Measurements from ENCODE around the gene VSIG2.
A peak's percentile ranks its signal among the peaks of the same experiment; 100 is the strongest.
"Not testable (repeated sequence)": the region's sequence is repeated elsewhere in the genome, so short reads cannot be mapped to it uniquely, and the experiment has no call there.

Gene VSIG2, protein sequence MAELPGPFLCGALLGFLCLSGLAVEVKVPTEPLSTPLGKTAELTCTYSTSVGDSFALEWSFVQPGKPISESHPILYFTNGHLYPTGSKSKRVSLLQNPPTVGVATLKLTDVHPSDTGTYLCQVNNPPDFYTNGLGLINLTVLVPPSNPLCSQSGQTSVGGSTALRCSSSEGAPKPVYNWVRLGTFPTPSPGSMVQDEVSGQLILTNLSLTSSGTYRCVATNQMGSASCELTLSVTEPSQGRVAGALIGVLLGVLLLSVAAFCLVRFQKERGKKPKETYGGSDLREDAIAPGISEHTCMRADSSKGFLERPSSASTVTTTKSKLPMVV

DNA sequence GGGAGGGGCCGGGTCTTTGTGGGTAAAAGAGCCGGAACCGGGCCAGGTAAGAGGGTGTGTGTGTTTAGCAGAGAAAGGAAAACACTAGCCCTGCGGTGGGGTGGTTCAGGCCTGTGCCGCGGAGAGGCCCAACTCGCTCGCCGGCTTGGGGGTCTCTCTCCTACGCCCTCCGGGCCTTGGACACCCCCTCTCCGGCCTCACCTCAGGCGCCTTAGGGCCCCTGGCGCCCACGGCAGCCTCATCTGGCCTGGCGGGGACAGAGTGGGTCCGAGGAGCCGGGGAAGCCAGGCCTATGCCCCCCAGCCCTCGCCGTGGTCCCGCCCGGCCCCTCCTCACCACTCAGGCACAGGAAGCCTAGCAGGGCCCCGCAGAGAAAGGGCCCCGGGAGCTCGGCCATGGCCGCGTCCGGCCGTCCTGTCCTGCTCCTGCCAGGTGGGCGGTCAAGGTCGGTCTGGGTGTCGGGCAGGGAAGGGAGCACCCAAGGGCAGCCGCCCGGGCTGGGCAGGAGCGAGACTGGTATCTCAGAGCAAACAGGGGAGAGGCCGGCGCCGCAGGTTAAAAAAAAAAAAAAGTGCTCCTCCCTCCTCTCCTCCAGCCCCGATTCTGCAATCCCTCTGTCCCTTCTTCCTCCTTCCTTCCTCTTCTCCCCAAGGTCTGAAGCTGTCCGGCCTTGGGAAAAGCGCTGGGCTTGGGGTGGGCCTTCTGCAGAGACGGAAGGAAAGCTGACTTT lies at the start of gene VSIG2:
Gene VSIG2 (minus strand): TSS at position 515 of the 730 bp plus-strand sequence. CDS start 118 bp downstream, at position 397.
- DNase-seq = no peak

DNA sequence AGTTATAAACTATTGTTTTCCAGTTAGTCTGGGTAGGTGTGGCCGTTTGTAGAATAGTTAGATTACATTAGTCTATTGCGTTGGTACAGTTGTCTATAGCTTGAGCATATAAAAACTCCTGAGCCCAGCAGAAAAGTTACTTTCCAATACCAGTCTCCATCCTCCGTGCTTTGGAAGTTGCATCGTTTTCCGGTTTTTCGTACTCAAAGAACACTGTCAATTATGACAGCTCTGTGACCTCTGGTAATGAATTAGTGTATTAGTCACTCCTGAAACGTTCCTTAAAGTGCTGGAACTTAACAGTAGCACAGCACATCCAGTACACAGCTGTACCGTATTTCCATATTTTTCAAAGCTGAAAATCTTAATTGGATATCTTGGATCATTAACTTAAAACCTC lies 49.0 kb upstream of the VSIG2 start:
- no peak for DNase-seq

DNA sequence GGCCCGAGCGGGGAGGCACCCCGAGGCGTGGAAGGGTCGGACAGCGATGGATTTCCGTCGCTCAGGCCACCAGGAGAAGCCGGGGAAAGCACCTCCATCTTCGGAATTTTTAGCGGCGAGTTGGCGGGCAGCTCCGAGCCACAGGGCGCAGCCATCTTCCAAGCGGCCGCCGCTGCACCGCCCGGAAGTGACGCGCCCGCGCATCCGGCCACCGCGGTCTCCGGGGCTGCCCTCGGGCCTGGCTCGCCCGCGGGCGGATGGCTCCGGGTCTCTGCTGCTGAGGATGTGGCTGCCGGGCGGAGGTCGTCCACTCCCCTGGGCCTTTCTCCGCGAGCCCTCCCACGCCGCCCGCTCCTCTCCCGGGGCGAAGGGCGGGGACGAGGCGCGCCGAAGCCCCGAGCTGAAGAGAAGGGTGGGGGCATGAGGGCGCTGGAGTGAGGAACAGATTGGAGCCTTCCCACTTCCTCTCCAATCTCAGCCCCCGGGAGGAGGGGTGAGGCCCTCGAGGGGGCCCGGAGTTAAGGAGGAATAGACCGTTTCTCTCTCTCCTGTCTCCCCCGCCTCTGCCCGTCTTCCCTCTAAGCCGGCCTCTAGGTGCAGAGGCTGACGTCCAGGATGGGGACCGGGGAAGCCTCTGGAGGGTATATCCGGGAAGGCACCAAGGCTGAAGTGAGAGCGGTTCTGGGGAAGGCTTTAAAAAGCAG lies 48.3 kb upstream of the VSIG2 start, which contains the start of gene MSANTD2:
Gene MSANTD2 (minus strand): TSS at position 181 of the 704 bp plus-strand sequence. CDS start 26 bp downstream, at position 155.
- peak; percentile 83 for DNase-seq

DNA sequence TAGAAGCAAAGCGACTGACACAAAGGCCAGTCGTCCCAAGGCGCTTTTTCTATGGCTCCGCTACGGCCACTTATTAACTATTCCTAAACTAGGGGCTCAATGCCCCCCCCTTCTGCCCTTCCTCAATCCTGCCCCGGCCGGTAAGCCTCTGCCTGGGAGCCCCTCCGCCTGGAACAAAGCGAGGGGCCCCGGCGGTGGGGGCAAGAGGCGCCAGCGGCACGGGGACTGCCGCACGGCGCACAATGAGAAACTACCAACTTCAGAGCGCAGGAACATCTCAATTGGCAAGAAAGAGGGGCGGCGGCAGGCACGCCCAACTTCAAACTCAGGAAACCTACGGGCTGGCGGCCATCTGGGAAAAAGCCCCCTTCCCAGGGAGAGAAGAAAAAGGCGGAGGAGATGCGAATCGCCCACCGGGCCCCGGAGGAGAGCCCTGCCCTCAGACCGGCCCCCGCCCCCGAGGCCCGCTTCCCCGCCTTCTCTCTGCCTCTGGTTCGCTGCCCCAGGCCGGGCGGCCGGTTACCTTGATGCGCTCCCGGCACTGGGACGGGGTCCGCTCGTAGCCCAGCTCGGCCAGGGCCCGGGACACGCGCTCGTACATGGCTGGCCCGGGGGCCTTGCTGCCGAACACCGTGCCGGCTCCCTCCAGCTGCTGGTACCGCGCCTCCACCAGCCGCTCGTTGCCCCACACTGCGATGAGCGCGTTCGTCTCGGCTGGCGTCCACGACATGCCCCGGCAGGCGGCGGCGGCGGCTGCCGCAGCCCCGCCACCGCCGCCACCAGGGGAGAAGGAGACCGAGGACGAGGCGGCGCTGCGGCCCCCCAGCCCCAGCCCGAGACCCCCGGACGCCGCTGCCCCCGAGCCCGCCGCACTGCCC lies 47.5 kb upstream of the VSIG2 start:
- DNase-seq = peak; percentile 40

DNA sequence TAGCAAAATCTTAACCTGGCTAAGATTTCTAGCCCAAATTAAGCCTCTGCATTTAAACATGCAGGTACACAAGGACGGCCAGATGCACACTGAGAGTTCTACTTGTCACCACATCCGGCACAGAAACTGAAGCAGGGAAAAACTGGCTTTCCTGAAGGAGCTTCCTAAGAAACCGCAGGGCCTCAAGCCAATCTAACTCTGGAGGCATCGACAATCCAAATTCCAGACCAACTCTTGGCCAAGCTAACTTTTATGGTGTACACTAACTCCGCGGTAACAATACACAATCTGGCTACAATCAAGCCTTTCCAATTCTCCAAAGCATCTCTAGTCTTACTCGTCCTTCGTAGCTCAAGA lies 46.9 kb upstream of the VSIG2 start:
- no peak for DNase-seq

DNA sequence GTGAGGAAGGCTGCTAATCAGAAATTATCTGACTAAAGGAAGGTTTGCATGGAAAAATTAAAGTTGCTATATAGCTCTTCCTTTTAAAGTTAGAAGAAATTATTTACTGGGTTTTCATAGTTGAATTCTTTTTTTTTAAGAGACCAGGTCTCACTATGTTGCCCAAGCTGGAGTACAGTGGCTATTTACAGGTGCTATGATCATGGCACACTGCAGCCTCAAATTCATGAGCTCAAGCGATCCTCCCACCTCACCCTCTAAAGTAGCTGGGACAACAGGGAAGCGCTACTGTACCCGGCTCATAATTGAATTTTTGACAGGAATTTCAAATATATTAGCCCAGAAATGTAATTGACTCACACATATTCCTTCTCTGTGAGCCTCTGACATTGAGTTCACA lies 44.3 kb upstream of the VSIG2 start:
- no peak for DNase-seq

DNA sequence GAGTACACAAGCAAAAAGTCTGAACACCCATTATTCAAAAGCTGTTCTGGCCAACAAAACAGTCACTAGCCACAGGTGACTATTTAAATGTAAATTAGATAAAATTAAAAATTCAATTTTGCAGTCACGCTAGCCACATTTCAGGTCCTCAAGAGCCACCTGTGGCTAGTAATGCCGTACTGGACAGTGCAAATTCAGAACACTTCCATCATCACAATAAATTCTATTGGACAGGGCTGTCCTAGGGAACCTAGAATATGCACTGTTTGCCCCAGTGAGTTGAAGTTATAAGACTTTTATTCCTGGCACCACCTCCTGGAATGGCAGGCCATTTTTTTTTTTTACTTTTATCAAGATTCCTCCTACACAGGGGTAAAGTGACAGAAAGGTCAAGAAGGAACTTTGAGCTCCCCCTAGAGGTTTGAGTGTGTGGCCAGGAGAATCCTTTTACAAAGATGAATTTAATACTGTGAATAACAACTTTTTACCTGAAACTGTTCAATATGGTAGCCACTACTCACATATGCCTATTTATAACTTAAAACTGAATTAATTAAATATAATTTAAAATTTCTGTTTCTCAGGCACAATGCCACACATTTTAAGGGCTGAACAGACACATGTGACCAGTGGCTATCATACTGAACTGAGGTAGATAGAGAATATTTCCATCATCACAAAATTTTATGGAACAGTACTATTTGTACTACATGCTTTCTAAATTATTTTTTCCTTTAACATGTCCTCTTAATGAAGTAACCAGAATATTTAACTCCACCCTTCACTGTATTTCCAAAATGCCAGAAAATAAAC lies 41.6 kb upstream of the VSIG2 start:
- DNase-seq = peak; percentile 42

DNA sequence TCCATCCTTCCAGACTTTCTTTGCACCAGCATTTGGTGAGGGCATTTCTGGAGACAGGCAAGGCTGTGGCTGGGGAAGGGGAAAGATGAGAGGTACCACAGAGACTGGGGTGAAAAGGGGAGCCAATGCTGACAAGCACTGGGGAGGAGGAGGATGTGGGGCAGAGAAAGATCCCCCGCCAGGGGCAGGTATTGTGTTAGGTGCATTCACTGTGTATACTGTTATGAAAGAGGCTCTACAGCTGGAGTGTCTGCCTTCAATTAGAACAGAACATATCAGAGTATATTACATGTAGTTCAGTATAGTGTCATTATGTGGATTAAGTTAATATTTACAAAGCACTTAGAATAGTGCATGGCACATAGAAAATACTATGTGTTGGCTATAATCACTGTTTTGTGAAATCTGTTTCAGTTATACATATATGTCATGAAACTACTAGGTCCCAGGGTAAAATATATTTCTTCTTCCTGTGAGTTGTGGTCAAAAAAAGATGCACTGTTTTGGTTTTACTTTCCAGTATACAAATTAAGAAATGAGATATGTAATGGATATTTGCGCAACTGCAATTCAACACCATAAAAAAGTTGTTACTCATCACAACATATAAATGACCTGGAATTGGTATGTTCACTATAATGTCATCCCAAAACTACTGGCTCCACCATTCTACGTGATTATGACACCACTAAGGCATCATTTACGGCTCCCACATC lies 39.7 kb upstream of the VSIG2 start:
- DNase-seq = no peak

DNA sequence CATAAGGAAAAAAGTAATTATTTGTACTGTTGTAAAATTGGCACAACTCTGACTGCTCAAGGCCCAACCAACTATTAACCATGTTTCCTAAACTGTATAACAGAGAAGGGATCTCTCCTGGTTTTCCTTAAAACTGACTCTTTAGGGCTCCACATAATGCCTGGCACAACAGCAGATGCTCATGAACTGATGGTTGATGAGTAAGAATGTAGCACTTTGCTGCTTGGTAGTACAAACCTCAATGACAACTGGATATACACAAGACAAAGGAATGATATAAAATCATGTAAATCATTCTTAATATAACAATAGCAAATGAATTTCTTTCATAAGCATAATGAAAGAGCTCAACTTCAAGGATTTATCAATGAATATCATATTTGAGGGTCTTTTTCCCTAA lies 36.5 kb upstream of the VSIG2 start:
- DNase-seq = no peak

DNA sequence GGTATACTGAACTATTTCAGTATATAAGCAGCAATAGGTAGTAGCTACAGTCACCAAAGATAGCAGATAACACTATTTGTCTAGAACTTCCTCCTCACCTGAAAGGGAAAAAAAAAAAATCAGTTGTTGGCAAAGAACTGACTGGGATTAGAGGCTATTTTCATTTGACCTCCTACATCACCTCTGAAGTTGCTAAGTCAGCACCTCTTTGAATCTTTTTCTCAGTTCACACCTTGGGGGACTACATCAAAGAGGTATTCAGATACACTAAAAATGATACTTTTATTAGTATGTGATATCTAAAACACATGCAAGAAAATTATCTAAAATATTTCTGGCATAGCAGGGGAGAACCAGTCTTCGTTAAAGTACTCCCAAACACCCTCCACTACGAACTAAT lies 32.0 kb upstream of the VSIG2 start:
- DNase-seq = no peak

DNA sequence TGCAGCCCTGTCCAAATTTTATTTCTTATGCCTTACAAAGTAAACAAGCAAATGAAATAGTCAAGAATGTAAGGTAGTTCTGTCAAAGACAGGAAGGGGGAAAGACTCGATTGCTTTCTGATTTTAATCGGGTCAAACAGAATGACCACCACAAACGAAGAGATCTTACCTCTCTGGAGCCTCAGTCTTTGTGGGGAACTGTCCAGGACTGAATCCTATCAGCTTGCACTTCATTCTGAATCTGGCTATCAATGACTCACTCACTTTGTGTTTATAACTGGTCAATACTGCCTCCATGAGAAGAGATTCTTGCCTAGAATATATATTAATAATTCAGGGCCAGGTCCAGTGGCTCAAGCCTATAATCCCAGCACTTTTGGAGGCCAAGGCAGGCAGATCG lies 30.9 kb upstream of the VSIG2 start:
- DNase-seq = no peak

DNA sequence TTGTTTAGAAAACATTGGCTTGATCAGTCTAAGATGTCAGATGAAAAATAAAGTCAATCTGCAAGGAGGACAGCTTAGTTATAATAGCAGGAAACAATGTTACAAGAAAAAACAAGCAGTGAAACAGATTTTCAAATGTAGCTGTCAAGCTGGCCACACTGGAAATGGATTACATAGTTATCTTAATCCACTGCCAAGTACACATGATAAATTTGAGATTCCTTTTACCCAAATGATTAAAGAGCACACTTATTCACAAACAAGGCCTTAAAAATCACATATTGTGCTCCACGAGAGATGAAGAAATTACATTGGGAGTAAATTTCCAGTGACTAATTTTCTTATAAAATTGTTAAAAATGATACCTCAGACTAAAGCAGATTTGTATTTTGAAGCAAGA lies 27.5 kb upstream of the VSIG2 start:
- DNase-seq = no peak

DNA sequence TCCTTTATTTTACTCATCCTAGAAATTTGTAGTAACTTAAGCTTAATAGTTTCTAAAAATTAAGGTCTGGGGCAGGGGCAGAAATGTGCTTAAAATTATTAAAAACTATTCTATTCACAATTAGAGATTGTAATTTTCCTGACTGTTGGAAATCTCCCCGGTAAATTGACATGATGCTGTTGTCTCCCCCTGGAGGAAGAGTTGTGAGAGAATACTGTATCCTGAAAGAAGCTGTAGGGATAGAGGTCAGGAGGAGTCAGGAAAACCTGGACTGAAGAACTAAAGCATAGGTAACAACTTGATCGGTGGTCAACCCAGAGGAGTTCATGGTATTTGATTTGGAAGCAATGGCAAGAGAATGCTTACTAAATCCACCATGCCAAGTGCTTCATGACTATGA lies 26.2 kb upstream of the VSIG2 start:
- no peak for DNase-seq

DNA sequence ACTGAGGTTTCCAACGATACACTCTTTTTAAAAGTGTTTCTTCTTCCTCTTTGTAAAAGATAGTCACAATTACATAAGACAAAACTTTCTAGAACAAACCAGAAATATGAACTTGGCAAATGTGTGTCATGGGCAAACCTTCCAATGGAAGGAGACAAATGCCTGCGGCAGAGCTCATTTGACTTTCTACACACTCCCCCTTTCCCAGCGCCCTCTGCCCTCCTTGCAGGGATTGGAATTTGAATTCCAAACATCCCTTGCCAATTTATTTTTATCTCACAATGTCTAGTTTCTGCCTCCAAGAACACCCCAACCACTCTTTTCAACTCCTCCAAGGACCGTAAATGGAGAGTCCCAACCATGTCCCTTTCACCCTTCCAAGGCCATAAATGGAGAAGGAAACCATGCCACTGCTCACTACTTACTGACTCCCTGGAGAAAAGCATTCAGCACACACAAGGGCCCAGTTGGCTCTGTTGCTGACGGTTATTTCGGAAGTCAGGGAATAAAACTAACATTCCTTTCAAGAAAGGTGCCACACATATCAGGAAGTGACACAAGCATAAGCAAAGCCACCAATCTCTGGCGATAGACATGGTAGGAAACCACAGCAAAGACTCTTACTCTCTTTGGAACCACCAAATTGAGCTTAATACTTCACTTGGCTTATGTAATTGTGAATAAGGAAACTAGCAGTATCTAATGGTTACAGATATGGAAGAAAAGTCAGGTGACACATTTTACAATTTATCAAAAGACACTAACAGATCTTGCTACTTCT lies 25.0 kb upstream of the VSIG2 start:
- DNase-seq = no peak

DNA sequence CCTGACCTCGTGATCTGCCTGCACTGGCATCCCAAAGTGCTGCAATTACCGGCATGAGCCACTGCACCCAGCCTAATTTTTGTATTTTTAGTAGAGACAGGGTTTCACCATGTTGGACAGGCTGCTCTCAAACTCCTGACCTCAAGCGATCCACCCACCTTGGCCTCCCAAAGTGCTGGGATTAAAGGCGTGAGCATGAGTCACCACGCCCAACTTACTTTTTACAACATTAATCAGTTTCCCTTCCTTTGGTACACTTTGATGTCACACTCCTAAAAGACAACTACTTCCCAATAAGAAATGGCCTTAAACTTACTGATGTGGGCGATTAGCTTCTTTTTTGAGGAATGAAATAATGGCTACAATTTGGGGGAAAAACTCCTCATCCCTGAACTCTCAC lies 18.9 kb upstream of the VSIG2 start:
- not testable (repeated sequence) for DNase-seq

DNA sequence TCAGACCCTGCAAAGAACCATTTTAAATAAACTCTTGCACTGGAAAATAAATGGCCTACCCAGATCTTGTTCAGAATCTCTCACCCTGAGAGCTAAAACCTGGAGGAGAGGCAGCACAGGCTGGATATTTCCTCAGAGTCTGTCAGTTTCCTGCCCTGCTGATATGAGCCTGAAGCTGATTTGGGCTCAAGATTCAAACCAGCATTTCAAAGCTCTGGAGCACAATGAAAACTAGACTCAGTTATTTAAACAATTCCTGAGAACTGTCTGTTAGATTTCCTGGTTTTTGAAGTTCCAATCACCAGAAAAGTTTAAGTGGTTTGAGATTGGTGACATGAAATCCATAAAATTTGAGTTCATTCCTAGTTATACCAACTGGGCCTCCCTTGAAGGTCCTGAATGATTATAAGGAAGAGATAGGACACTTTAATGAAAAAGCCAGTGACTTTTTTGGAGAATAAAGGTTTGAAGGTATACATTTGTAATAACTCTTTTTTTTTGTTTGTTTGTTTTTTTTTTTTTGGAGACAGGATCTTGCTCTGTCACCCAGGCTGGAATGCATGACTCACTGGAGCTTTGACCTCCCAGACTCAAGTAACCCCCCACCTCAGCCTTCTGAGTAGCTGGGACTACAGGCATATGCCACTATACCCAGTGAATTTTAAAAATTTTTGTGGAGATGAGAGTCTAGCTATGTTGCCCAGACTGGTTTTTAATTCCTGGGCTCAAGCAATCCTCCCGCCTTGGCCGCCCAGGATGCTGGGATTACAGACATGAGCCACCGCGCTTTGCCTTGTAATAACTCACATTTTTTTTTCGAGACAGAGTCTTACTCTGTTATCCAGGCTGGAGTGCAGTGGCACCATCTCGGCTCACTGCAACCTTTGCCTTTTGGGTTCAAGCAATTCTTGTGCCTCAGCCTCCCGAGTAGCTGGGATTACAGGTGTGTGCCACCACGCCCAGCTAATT lies 18.0 kb upstream of the VSIG2 start:
- DNase-seq = no peak

DNA sequence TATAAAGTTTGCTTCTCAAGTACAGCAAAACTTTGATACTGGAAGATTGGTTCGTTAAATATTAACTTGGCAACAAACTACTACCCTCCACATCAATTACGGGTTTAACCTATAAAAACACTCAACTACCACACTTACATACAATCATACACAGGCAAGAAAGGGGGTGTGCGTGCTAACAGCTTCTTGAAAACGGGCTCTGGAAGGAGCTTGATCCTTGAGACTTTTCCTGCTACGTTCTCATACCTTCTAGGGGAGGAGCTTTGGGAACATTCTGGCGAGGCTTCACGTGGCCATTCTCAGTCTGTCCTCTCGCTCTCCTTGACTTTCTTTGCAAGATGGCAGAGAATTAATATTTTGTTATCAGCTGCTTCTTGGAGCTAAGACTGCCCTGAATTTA lies 16.9 kb upstream of the VSIG2 start:
- DNase-seq = no peak

DNA sequence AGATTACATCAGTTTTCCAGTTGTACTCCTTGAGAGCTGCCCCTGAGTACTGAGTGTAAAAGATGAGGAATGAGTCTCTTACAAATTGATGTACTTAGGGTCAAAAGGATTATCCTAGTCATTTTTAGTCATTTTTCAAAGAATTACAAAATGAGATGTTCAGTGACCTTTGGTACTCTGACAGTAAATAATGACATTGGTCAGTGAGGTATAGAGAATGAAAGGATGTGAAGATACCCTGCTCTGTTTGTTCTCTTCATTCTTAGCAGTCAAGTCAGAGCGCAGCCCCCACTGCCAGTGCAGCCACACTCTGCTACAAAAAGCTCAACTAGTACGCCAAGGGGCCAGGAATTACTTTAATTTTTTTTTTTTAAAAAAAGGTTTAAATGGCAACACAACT lies 14.1 kb upstream of the VSIG2 start:
- no peak for DNase-seq

All from NCI-H146 (cell line).